Measurements from ENCODE around the gene SVBP.

Gene SVBP

DNA sequence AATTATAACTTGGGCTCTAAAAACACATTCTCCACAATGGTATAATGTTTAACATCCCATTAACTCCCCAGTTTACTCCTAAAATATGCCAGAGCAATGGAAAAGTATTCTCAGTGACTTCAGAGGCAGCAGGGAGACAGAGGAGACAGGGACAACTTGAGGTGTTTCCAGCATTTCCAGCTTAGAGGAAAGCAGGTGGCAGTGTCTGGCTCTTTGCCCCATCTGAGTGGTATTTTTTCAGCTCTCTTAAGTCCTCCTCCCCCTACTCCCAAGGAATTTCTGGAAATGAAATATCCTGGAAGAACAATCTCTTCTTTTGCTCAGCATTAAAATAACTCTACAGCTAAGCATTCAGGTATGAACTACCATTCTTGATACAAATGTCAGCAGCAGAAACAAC, 11.0 kb downstream of the SVBP start:
- no peak overlapping the region for H3K4me3 ChIP-seq (ENCODE audit: low read depth, low read length)
- TF ChIP-seq POLR2A (IDR thresholded peaks at IDR 0.05; ENCODE audit: extremely low read depth, insufficient read length) (no peak), MYC (IDR thresholded peaks at IDR 0.05; ENCODE audit: low read depth, low read length) (no peak)
- TF ChIP-seq, protein P1, sequence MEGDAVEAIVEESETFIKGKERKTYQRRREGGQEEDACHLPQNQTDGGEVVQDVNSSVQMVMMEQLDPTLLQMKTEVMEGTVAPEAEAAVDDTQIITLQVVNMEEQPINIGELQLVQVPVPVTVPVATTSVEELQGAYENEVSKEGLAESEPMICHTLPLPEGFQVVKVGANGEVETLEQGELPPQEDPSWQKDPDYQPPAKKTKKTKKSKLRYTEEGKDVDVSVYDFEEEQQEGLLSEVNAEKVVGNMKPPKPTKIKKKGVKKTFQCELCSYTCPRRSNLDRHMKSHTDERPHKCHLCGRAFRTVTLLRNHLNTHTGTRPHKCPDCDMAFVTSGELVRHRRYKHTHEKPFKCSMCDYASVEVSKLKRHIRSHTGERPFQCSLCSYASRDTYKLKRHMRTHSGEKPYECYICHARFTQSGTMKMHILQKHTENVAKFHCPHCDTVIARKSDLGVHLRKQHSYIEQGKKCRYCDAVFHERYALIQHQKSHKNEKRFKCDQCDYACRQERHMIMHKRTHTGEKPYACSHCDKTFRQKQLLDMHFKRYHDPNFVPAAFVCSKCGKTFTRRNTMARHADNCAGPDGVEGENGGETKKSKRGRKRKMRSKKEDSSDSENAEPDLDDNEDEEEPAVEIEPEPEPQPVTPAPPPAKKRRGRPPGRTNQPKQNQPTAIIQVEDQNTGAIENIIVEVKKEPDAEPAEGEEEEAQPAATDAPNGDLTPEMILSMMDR (IDR thresholded peaks at IDR 0.05; ENCODE audit: low read depth, low read length), result no peak
- TF ChIP-seq, protein P2, sequence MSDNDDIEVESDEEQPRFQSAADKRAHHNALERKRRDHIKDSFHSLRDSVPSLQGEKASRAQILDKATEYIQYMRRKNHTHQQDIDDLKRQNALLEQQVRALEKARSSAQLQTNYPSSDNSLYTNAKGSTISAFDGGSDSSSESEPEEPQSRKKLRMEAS (IDR thresholded peaks at IDR 0.05; ENCODE audit: low read depth, low read length), result no peak
- DNase-seq (ENCODE audit: low read depth), result no peak

DNA sequence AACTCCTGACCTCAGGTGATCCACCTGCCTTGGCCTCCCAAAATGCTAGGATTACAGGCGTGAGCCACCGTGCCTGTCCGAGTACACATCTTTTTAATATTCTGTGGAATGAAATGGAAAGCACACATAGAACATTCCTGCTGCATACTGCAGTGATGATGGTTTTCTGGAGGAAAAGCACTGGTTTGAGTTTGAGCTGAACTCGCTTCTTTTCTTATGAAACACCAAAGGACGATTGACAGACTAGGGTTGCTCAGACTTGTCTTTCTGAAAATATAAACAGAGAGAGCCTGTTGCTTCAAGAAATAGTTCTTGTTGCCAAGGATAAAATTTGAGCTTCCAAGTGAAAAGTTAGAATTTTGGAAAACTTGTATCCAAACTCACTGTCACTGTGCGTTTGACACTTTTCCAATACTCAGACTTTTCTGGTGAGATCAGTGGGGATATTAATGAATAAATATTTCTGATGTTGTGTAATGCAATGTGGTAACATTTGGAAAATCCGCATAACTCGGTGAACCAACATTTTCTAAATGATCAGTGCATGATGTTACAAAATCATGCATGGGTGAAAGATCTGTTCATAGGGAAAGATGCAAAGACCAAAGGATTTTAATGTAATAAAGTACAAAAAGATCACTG, 15.2 kb downstream of the SVBP start:
- DNase-seq (ENCODE audit: low read depth), result no peak
- H3K4me3 ChIP-seq (ENCODE audit: low read depth, low read length), result no peak overlapping the region
- TF ChIP-seq MYC (IDR thresholded peaks at IDR 0.05; ENCODE audit: low read depth, low read length) (no peak), POLR2A (IDR thresholded peaks at IDR 0.05; ENCODE audit: extremely low read depth, insufficient read length) (no peak)
- TF ChIP-seq, protein P2 (IDR thresholded peaks at IDR 0.05; ENCODE audit: low read depth, low read length), result no peak
- TF ChIP-seq, protein P1 (IDR thresholded peaks at IDR 0.05; ENCODE audit: low read depth, low read length), result no peak

DNA sequence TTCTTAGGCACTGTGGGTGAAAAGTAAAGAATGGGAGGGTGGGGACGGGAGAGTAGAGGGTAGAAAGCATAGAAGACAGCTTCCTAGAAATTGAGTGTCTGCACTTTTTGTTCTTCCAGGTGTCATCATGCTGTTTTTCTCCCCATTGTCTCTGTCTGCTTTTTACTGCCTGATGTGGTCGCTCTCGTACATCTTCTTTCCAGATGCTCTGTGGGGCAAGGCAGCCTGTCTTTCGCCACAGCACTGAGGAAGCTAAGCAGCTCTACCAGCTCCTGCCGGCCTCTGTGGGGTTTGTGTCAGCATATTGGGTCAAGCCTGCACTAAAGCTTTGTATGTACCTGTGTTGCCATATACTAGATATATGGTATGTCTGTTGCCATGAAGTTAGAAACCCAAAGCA, 19.2 kb downstream of the SVBP start:
- DNase-seq (ENCODE audit: low read depth), result no peak
- no peak overlapping the region for H3K4me3 ChIP-seq (ENCODE audit: low read depth, low read length)
- TF ChIP-seq POLR2A (IDR thresholded peaks at IDR 0.05; ENCODE audit: extremely low read depth, insufficient read length) (no peak), MYC (IDR thresholded peaks at IDR 0.05; ENCODE audit: low read depth, low read length) (no peak)
- TF ChIP-seq, protein P2 (IDR thresholded peaks at IDR 0.05; ENCODE audit: low read depth, low read length), result no peak
- TF ChIP-seq, protein P1 (IDR thresholded peaks at IDR 0.05; ENCODE audit: low read depth, low read length), result no peak

DNA sequence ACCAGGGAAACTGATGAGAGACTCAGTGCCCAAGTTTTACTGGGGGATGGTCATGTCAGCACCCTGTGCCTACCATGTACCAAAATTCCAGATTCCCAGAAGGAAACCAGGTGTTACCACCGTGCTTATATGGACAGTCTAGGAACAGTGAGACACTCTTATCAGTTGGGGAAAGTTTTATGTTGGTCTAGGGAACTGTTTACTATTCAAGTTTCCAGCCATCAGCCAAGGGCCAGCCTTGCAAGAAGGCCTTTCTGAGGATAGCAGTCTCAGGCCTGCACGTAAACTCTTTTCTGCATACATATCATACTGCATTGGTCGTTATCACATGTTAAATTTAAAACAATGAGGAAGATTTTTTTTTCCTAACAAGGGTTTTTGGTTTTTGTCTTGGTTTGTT, 19.8 kb downstream of the SVBP start:
- TF ChIP-seq MYC (IDR thresholded peaks at IDR 0.05; ENCODE audit: low read depth, low read length) (no peak), POLR2A (IDR thresholded peaks at IDR 0.05; ENCODE audit: extremely low read depth, insufficient read length) (no peak)
- TF ChIP-seq, protein P1 (IDR thresholded peaks at IDR 0.05; ENCODE audit: low read depth, low read length), result no peak
- TF ChIP-seq, protein P2 (IDR thresholded peaks at IDR 0.05; ENCODE audit: low read depth, low read length), result no peak
- DNase-seq (ENCODE audit: low read depth), result no peak
- H3K4me3 ChIP-seq (ENCODE audit: low read depth, low read length), result no peak overlapping the region

DNA sequence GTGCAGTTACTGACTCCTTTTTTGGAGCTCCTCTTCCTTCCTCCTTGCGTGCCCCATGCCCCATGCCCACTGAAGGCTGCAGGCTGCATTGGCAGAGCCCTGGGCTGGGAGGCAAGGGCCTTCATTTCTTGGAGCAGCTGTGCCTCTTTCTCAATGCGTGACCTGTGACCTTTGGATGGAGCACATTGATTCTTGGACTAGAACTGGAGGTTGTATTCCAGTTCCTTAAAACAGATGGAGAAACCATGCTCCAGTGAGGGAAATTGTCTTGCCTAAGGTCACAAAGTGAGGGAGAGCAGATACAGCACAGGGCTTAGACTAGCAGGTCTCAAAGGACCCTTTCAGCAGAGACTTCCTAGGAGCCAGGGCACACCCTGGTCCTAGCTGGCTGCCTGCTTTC, 23.4 kb downstream of the SVBP start:
- TF ChIP-seq, protein P2 (IDR thresholded peaks at IDR 0.05; ENCODE audit: low read depth, low read length), result no peak
- TF ChIP-seq MYC (IDR thresholded peaks at IDR 0.05; ENCODE audit: low read depth, low read length) (no peak), POLR2A (IDR thresholded peaks at IDR 0.05; ENCODE audit: extremely low read depth, insufficient read length) (no peak)
- TF ChIP-seq, protein P1 (IDR thresholded peaks at IDR 0.05; ENCODE audit: low read depth, low read length), result no peak
- DNase-seq (ENCODE audit: low read depth), result no peak
- no peak overlapping the region for H3K4me3 ChIP-seq (ENCODE audit: low read depth, low read length)

All from NB4 (cell line).